Kidney (tissue), 14 donors: ENCODE results near the gene PITPNC1. TPM values are rescaled to one million over a fixed set of nuclear protein-coding genes. Genes with fewer than 3 reads are reported as not detected.

Experiments
- DNase-seq, 5 donors: peaks; one replicate each; pipeline ENCODE4 v3.0.0-alpha.2; 2013 to 2020
- FAIRE-seq: peaks from 2 replicates; lab custom pipeline; 2012; peaks lifted over from hg19 to GRCh38; lab: Jason Lieb, UNC
- H3K27ac ChIP-seq, 2 donors: one replicate each; pipeline ENCODE4 v1.7.0; 2013; ENCODE audit warnings: low read depth in 2 of 2, low read length in 2 of 2, inconsistent platforms in 1 of 2
- H3K27me3 ChIP-seq: one replicate; pipeline ENCODE4 v1.7.1; 2013; ENCODE audit warnings: low read length, inconsistent platforms; ENCODE audit not compliant: control insufficient read depth, insufficient read depth
- H3K36me3 ChIP-seq, 3 donors: one replicate each; pipeline versions ENCODE4 v1.7.0 to v1.7.1; 2013; ENCODE audit warnings: low read length in 3 of 3, control low read depth in 1 of 3, inconsistent platforms in 1 of 3; ENCODE audit not compliant: insufficient read depth in 3 of 3, control insufficient read depth in 2 of 3
- H3K4me1 ChIP-seq, 3 donors: one replicate each; pipeline versions ENCODE4 v1.7.0 to v1.7.1; 2013; ENCODE audit warnings: low read length in 3 of 3, inconsistent platforms in 1 of 3, low read depth in 1 of 3; ENCODE audit not compliant: control insufficient read depth in 2 of 3, insufficient read depth in 2 of 3
- H3K4me3 ChIP-seq, 3 donors: one replicate each; pipeline versions ENCODE4 v1.7.0 to v1.8.1; 2013; ENCODE audit warnings: low read length in 3 of 3, control low read depth in 1 of 3, inconsistent platforms in 1 of 3
- H3K9ac ChIP-seq, 3 donors: one replicate each; pipeline versions ENCODE4 v1.7.0 to v1.7.1; 2013; ENCODE audit warnings: low read length in 3 of 3, control low read depth in 1 of 3, inconsistent platforms in 1 of 3
- H3K9me3 ChIP-seq, 3 donors: one replicate each; pipeline versions ENCODE4 v1.7.0 to v1.7.1; 2013; ENCODE audit warnings: low read length in 3 of 3, control low read depth in 1 of 3, inconsistent platforms in 1 of 3; ENCODE audit not compliant: control insufficient read depth in 2 of 3, insufficient read depth in 1 of 3
- intact Hi-C: fragments of 100-400 bp; cut with DNase I; formaldehyde crosslinking; loops from one replicate; pipeline ENCODE4 v1.11.1; 2022
- polyA plus RNA-seq: library from polyadenylated mRNA; stranded (reverse); fragments of 350-450 nt; fragmentation: Illumina TruSeq; extraction: RNeasy Lipid Tissue Mini Kit (QIAGEN cat#74804); gene quantifications from one replicate; pipeline ENCODE4 v1.2.3, GENCODE V29; 2014; ENCODE audit warnings: low read depth, low replicate concordance; ENCODE audit not compliant: insufficient read depth
- total RNA-seq: library from RNA; stranded (reverse); fragmentation: NEBNext Ultra II Directional; extraction: Animal tissue kit (Norgen Biotek cat#: 25700); gene quantifications from one replicate; pipeline ENCODE4 v1.2.1, GENCODE V29; 2021
- TF ChIP-seq, protein P1 (sequence below): IDR thresholded peaks from 3 replicates; pipeline ENCODE4 v1.5.1; 2012; ENCODE audit warnings: mild to moderate bottlenecking, moderate library complexity, borderline replicate concordance; ENCODE audit not compliant: insufficient read depth; ENCODE audit errors: extremely low read depth
- donor health status: control.
- donor health status: control.
- donor health status: control.
- donor health status: control.
- donor health status: control.
- donor health status: DM: yes; HTN: yes; CAD: no.
- donor health status: Normal renal cell carcinoma (clear cell type).

The PITPNC1 gene
- total and polyA plus RNA-seq, 2 donors from 2014 or later = 14.2 to 41.3 TPM

DNA sequence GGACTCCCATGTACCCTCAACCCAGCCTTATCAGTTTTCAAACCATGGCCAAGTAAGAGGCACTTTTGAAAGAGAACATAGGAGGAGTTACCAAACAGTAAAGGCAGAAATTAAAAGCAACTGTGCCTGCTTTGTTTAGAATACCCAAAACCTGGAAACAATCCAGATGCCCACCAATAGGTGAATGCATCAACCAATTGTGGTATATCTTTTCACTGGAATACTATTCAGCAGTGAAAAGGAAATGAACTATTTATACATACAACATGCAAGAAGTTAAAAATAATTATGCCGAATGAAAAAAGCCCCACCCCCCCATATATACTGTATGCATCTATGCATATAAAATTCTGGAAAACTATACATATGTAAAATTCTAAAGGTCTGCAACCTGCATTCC, 37.0 kb downstream of the PITPNC1 start:
- no peak for FAIRE-seq
- DNase-seq = no peak
- H3K9me3 ChIP-seq = no peaks in the 10 kb centered on the region
- TF ChIP-seq, protein P1, sequence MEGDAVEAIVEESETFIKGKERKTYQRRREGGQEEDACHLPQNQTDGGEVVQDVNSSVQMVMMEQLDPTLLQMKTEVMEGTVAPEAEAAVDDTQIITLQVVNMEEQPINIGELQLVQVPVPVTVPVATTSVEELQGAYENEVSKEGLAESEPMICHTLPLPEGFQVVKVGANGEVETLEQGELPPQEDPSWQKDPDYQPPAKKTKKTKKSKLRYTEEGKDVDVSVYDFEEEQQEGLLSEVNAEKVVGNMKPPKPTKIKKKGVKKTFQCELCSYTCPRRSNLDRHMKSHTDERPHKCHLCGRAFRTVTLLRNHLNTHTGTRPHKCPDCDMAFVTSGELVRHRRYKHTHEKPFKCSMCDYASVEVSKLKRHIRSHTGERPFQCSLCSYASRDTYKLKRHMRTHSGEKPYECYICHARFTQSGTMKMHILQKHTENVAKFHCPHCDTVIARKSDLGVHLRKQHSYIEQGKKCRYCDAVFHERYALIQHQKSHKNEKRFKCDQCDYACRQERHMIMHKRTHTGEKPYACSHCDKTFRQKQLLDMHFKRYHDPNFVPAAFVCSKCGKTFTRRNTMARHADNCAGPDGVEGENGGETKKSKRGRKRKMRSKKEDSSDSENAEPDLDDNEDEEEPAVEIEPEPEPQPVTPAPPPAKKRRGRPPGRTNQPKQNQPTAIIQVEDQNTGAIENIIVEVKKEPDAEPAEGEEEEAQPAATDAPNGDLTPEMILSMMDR = no peak
- no peaks in the 10 kb centered on the region for H3K4me1 ChIP-seq
- H3K9ac ChIP-seq = no peak overlapping the region
- intact Hi-C loops = no loop called here
- H3K27ac ChIP-seq = no peak overlapping the region
- H3K36me3 ChIP-seq = no peaks in the 10 kb centered on the region
- H3K27me3 ChIP-seq = no peaks in the 10 kb centered on the region
- no peak overlapping the region for H3K4me3 ChIP-seq

DNA sequence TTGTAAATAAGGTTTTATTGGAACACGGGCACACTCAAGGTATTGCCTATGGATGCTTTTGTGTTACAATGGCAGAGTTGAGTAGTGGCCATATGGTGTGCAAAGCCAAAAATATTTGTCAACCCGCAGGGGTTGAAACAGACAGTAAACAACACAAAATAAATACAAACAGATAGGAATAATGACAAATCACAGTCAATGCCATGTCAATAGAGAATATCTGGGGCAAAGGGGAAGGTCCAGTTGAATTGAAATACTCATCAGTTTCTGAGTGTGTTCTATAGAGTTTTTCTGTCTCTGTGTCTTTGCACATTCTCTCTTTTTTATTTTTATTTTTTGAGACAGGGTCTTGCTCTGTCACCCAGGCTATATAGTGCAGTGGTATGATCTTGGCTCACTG, 37.5 kb downstream of the PITPNC1 start:
- Histone ChIP-seq H3K36me3 (no peaks in the 10 kb centered on the region), H3K9ac (no peak overlapping the region), H3K4me3 (no peak overlapping the region), H3K4me1 (no peaks in the 10 kb centered on the region), H3K9me3 (no peaks in the 10 kb centered on the region), H3K27ac (no peak overlapping the region), H3K27me3 (no peaks in the 10 kb centered on the region)
- DNase-seq = no peak
- intact Hi-C loops = no loop called here
- TF ChIP-seq, protein P1 = no peak
- FAIRE-seq = no peak

GRCh38 chr17:67415291-67415690, 38.2 kb downstream of the PITPNC1 start:
- TF ChIP-seq, protein P1 = no peak
- no peaks in the 10 kb centered on the region for H3K27me3 ChIP-seq
- DNase-seq = no peak
- no peak overlapping the region for H3K9ac ChIP-seq
- no peak overlapping the region for H3K27ac ChIP-seq
- H3K36me3 ChIP-seq = no peaks in the 10 kb centered on the region
- intact Hi-C loops = no loop called here
- H3K4me1 ChIP-seq = no peaks in the 10 kb centered on the region
- FAIRE-seq = no peak
- H3K4me3 ChIP-seq = no peak overlapping the region
- no peaks in the 10 kb centered on the region for H3K9me3 ChIP-seq

DNA sequence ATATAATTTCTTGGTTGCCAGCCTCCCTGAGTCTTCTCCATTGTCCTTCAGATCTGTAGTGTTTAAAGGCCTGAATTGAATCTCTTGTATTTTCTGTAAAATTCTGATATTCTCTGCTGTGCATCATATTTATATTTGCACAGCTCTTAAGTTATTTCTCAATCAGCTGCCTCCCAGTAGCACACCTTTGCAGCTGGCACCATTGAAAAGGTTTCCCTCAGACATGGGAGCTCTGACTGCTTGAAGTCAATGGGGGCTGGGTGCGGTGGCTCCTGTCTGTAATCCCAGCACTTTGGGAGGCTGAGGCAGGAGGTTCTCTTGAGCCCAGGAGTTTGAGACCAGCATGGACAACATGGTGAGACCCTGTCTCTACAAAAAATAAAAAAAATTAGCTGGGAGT, 40.4 kb downstream of the PITPNC1 start:
- no peak for DNase-seq
- TF ChIP-seq, protein P1 = no peak
- H3K27me3 ChIP-seq = no peaks in the 10 kb centered on the region

More for the DNA sequence above, 40.4 kb downstream of the PITPNC1 start:
- Histone ChIP-seq H3K4me1 (no peaks in the 10 kb centered on the region), H3K36me3 (no peaks in the 10 kb centered on the region), H3K9me3 (no peaks in the 10 kb centered on the region), H3K4me3 (no peak overlapping the region), H3K27ac (no peak overlapping the region), H3K9ac (no peak overlapping the region)
- no peak for FAIRE-seq
- intact Hi-C loops = no loop called here
